ENCODE data around the gene PTPRA. TPM values are rescaled to one million over a fixed set of nuclear protein-coding genes. Genes with fewer than 3 reads are reported as not detected.

The PTPRA gene
- total and polyA plus RNA-seq, 2 of the 8 experiments (the other 6 are each of a cell fraction or from before 2014, with no cell fraction given): 47.7 to 51.3 TPM

- ChIA-PET POLR2A (ENCODE audit: partially characterized antibody) (no interaction called here), CTCF (ENCODE audit: partially characterized antibody) (no interaction called here)
- Histone ChIP-seq H3K36me3 (ENCODE audit: control insufficient read depth in 2 of 4, insufficient read depth in 4 of 4, low read length in 3 of 4) (peaks cover 12 to 38% (median 34%) of the 10 kb centered on the region in 4 experiments), H3K23ac (ENCODE audit: insufficient read length) (no peak overlapping the region), H2BK20ac (ENCODE audit: low read length) (no peak overlapping the region), H3K18ac (ENCODE audit: extremely low read depth, low read length) (no peak overlapping the region), H3K9ac (replicated peaks in 1 of 4; ENCODE audit: extremely low read depth in 1 of 4, low read depth in 3 of 4, low read length in 3 of 4) (no peak overlapping the region), H3K79me1 (ENCODE audit: low read depth, low read length) (no peaks in the 10 kb centered on the region), H2AFZ (ENCODE audit: low read length) (no peak overlapping the region), H2BK5ac (ENCODE audit: low read depth, low read length) (no peak overlapping the region), H3K27ac (ENCODE audit: low read depth, low read length) (no peak overlapping the region), H4K20me1 (replicated peaks in 1 of 2; ENCODE audit: control insufficient read depth in 1 of 2, insufficient read depth in 2 of 2, low read length in 2 of 2) (no peaks in the 10 kb centered on the region), H2BK15ac (ENCODE audit: low read length) (no peak overlapping the region), H3K4me2 (ENCODE audit: insufficient read depth in 1 of 2, low read depth in 2 of 2, low read length in 2 of 2) (no peak overlapping the region), H4K5ac (ENCODE audit: insufficient read length, low read depth, low read length) (no peak overlapping the region), H3K56ac (replicated peaks; ENCODE audit: insufficient read length, low read depth, low read length) (no peak overlapping the region), H2BK12ac (ENCODE audit: low read depth, low read length) (no peak overlapping the region), H3K79me2 (ENCODE audit: control insufficient read depth in 1 of 2, insufficient read depth in 2 of 2, low read length in 2 of 2) (no peaks in the 10 kb centered on the region), H3K4me1 (replicated peaks in 1 of 4; ENCODE audit: control insufficient read depth in 3 of 4, insufficient read depth in 4 of 4, low read length in 3 of 4) (no peaks in the 10 kb centered on the region), H3K4me3 (ENCODE audit: extremely low read depth in 1 of 4, insufficient read depth in 2 of 4, low read depth in 3 of 4, low read length in 4 of 4) (no peak overlapping the region), H4K8ac (ENCODE audit: extremely low read depth, insufficient read depth, low read length) (no peak overlapping the region), H3K23me2 (ENCODE audit: low read depth, low read length) (no peaks in the 10 kb centered on the region), H3K4ac (replicated peaks; ENCODE audit: insufficient read length, low read depth, low read length) (no peak overlapping the region), H3K27me3 (replicated peaks in 1 of 4; ENCODE audit: control insufficient read depth in 3 of 4, extremely low read depth in 1 of 4, insufficient read depth in 3 of 4, low read length in 3 of 4) (no peaks in the 10 kb centered on the region), H3K14ac (ENCODE audit: insufficient read length) (no peak overlapping the region), H2BK120ac (replicated peaks; ENCODE audit: low read depth, low read length) (no peak overlapping the region), H4K91ac (replicated peaks; ENCODE audit: insufficient read length, low read length) (no peak overlapping the region), H2AK5ac (ENCODE audit: low read depth, low read length) (no peak overlapping the region), H3K9me3 (ENCODE audit: insufficient read depth in 2 of 2, low read depth in 1 of 2, low read length in 1 of 2) (peaks cover 3 to 7% of the 10 kb centered on the region in 2 experiments; a peak in 2 of 4 replicates)
- 88% methylated on average over 4 of the region's 4 CpGs; no CpG with 5 or more reads in 1 of the 2 experiments for WGBS, 2 experiments (ENCODE audit: extremely low coverage in 1 of 2, insufficient coverage in 1 of 2, insufficient read length in 1 of 2, insufficient replicate concordance in 2 of 2, low coverage in 1 of 2, low lambda C conversion rate in 2 of 2, missing lambda C conversion rate in 1 of 2)
- DNase-seq (ENCODE audit: low read depth in 1 of 2, low spot score in 2 of 2) (no peak), FAIRE-seq (no peak)
- TF ChIP-seq BRCA1 (IDR thresholded peaks at IDR 0.05; ENCODE audit: low read depth, low read length): no peak
- no peak for TF ChIP-seq KDM5A (IDR thresholded peaks at IDR 0.05; ENCODE audit: low read length)
- TF ChIP-seq CREB1 (IDR thresholded peaks at IDR 0.05): no peak
- no peak for TF ChIP-seq PHF8 (conservative IDR thresholded peaks at IDR 0.05; ENCODE audit: low read depth, low read length)
- TF ChIP-seq SAP30 (IDR thresholded peaks at IDR 0.05; ENCODE audit: insufficient read depth, insufficient replicate concordance, low read length): no peak
- TF ChIP-seq NRF1 (IDR thresholded peaks at IDR 0.05; ENCODE audit: low read depth, low read length): no peak
- no peak for TF ChIP-seq RFX5 (IDR thresholded peaks at IDR 0.05; ENCODE audit: borderline replicate concordance, low read depth, low read length)
- no peak for TF ChIP-seq GTF2F1 (IDR thresholded peaks at IDR 0.05; ENCODE audit: borderline replicate concordance, low read depth, low read length)
- no peak for TF ChIP-seq RBBP5 (IDR thresholded peaks at IDR 0.05; ENCODE audit: borderline replicate concordance, low read depth, low read length)
- TF ChIP-seq TBP (IDR thresholded peaks at IDR 0.05; ENCODE audit: low read depth, low read length): no peak
- TF ChIP-seq POLR2AphosphoS5 (IDR thresholded peaks at IDR 0.05; ENCODE audit: low read depth, low read length): no peak
- TF ChIP-seq HDAC2 (IDR thresholded peaks at IDR 0.05; ENCODE audit: borderline replicate concordance in 1 of 2, low read depth in 2 of 2, low read length in 2 of 2): no peak
- no peak for TF ChIP-seq BACH1 (IDR thresholded peaks at IDR 0.05; ENCODE audit: low read length)
- TF ChIP-seq SIN3A (conservative IDR thresholded peaks at IDR 0.05 in 1 of 2, IDR thresholded peaks at IDR 0.05 in 1 of 2; ENCODE audit: low read depth in 1 of 2, low read length in 2 of 2): no peak
Measured at GRCh38 chr20:3021327-3021726, 148.0 kb downstream of the PTPRA start.
